Ectodermal cell (in vitro differentiated cells): Measurements from ENCODE around the gene MED12.

Source experiments
- H3K27ac ChIP-seq: 2 replicates; pipeline ENCODE4 v1.7.0; 2013; ENCODE audit warnings: mild to moderate bottlenecking, low read depth, low read length; ENCODE audit not compliant: insufficient read depth, poor library complexity, severe bottlenecking
- H3K27me3 ChIP-seq: 2 replicates; pipeline ENCODE4 v1.7.0; 2013; ENCODE audit warnings: mild to moderate bottlenecking, low read length; ENCODE audit not compliant: insufficient read depth, control insufficient read depth, poor library complexity, severe bottlenecking
- H3K36me3 ChIP-seq: one replicate; pipeline ENCODE4 v1.7.0; 2013; ENCODE audit warnings: low read length; ENCODE audit not compliant: control insufficient read depth, insufficient read depth
- H3K4me1 ChIP-seq: one replicate; pipeline ENCODE4 v1.7.0; 2013; ENCODE audit warnings: low read length; ENCODE audit not compliant: control insufficient read depth, insufficient read depth
- H3K4me3 ChIP-seq: 2 replicates; pipeline ENCODE4 v1.7.0; 2013; ENCODE audit warnings: low read depth, low read length, control low read depth; ENCODE audit not compliant: insufficient read depth
- H3K9me3 ChIP-seq: 2 replicates; pipeline ENCODE4 v1.7.0; 2013; ENCODE audit warnings: mild to moderate bottlenecking, low read length, moderate library complexity; ENCODE audit not compliant: control insufficient read depth
- WGBS, 2 experiments: methylation state at CpG; one replicate each; pipeline ENCODE4 v1.1.7; 2013; ENCODE audit warnings: missing lambda C conversion rate in 2 of 2; 5-methylcytosine and 5-hydroxymethylcytosine counted together

Gene MED12

GRCh38 chrX:71106427-71106826, 12.0 kb upstream of the MED12 start, which contains the start of gene CXorf65:
Gene CXorf65 (minus strand): TSS chrX:71106740. CDS start chrX:71106556, 184 bp downstream.
- H3K4me3 ChIP-seq: no peak within 1 kb of the TSS
- H3K4me1 ChIP-seq: peaks cover 17% of the 10 kb centered on the region
- H3K27ac ChIP-seq: no peak within 1 kb of the TSS
- no peaks in the 10 kb centered on the region for H3K27me3 ChIP-seq
- no peaks in the 10 kb centered on the region for H3K36me3 ChIP-seq
- H3K9me3 ChIP-seq: no peaks in the 10 kb centered on the region
- 93 to 100% methylated on average over 1 of the region's 1 CpG for WGBS, 2 experiments

- 95 to 98% methylated on average over 4 of the region's 4 CpGs for WGBS, 2 experiments
Observed at GRCh38 chrX:71107245-71107644, 11.2 kb upstream of the MED12 start.

GRCh38 chrX:71107762-71108360, 10.5 kb upstream of the MED12 start:
- 64 to 69% methylated on average over 8 to 9 of the region's 9 CpGs for WGBS, 2 experiments

More at GRCh38 chrX:71107245-71107644, 11.2 kb upstream of the MED12 start:
- no peak overlapping the region for H3K27ac ChIP-seq
- peaks cover 17% of the 10 kb centered on the region for H3K4me1 ChIP-seq
- H3K36me3 ChIP-seq: no peaks in the 10 kb centered on the region
- H3K4me3 ChIP-seq: no peak overlapping the region
- H3K9me3 ChIP-seq: no peaks in the 10 kb centered on the region
- H3K27me3 ChIP-seq: no peaks in the 10 kb centered on the region

GRCh38 chrX:71109051-71109450, 9.3 kb upstream of the MED12 start:
- Histone ChIP-seq H3K4me1 (peaks cover 8% of the 10 kb centered on the region), H3K27ac (no peak overlapping the region), H3K9me3 (no peaks in the 10 kb centered on the region), H3K27me3 (no peaks in the 10 kb centered on the region), H3K36me3 (no peaks in the 10 kb centered on the region), H3K4me3 (no peak overlapping the region)
- 98 to 100% methylated on average over 5 of the region's 6 CpGs for WGBS, 2 experiments

More at GRCh38 chrX:71107762-71108360, 10.5 kb upstream of the MED12 start:
- Histone ChIP-seq H3K36me3 (no peaks in the 10 kb centered on the region), H3K4me3 (no peak overlapping the region), H3K27ac (no peak overlapping the region), H3K27me3 (no peaks in the 10 kb centered on the region), H3K9me3 (no peaks in the 10 kb centered on the region), H3K4me1 (peaks cover 17% of the 10 kb centered on the region)

GRCh38 chrX:71111141-71111843, 7.1 kb upstream of the MED12 start, which contains the start of gene IL2RG:
Gene IL2RG (minus strand): TSS chrX:71111577. CDS start chrX:71111539, 38 bp downstream.
- Histone ChIP-seq H3K36me3 (no peaks in the 10 kb centered on the region), H3K4me3 (no peak within 1 kb of the TSS), H3K9me3 (no peaks in the 10 kb centered on the region), H3K4me1 (peaks cover 7% of the 10 kb centered on the region), H3K27ac (no peak within 1 kb of the TSS), H3K27me3 (no peaks in the 10 kb centered on the region)
- 67 to 87% methylated on average over 2 to 4 of the region's 8 CpGs for WGBS, 2 experiments

- Histone ChIP-seq H3K9me3 (no peaks in the 10 kb centered on the region), H3K27ac (no peak overlapping the region), H3K27me3 (no peaks in the 10 kb centered on the region), H3K36me3 (no peaks in the 10 kb centered on the region), H3K4me3 (no peak overlapping the region), H3K4me1 (peaks cover 7% of the 10 kb centered on the region)
- WGBS, 2 experiments: 86 to 91% methylated on average over 4 to 5 of the region's 5 CpGs
Observed at GRCh38 chrX:71111921-71112431, 6.4 kb upstream of the MED12 start.

GRCh38 chrX:71117358-71117757, 1.0 kb upstream of the MED12 start:
- 76 to 79% methylated on average over 8 to 10 of the region's 10 CpGs for WGBS, 2 experiments

GRCh38 chrX:71118985-71119535, 664 bp downstream of the MED12 start:
- Histone ChIP-seq H3K27me3 (no peaks in the 10 kb centered on the region), H3K27ac (no peak overlapping the region), H3K36me3 (peaks cover 3% of the 10 kb centered on the region), H3K4me1 (no peaks in the 10 kb centered on the region), H3K4me3 (peak overlapping the region; percentile 60), H3K9me3 (no peaks in the 10 kb centered on the region)
- 5 to 7% methylated on average over 12 to 14 of the region's 17 CpGs for WGBS, 2 experiments

More at GRCh38 chrX:71117358-71117757, 1.0 kb upstream of the MED12 start:
- H3K9me3 ChIP-seq: no peaks in the 10 kb centered on the region
- no peak overlapping the region for H3K4me3 ChIP-seq
- H3K27me3 ChIP-seq: no peaks in the 10 kb centered on the region
- peaks cover 2% of the 10 kb centered on the region for H3K36me3 ChIP-seq
- H3K4me1 ChIP-seq: no peaks in the 10 kb centered on the region
- no peak overlapping the region for H3K27ac ChIP-seq

- Histone ChIP-seq H3K4me1 (no peaks in the 10 kb centered on the region), H3K4me3 (no peak overlapping the region), H3K27ac (no peak overlapping the region), H3K27me3 (no peaks in the 10 kb centered on the region), H3K36me3 (peaks cover 19% of the 10 kb centered on the region), H3K9me3 (no peaks in the 10 kb centered on the region)
- 90 to 91% methylated on average over 12 of the region's 12 CpGs for WGBS, 2 experiments
Observed at GRCh38 chrX:71128166-71128833, 9.9 kb downstream of the MED12 start.
